Coronary artery (tissue), 2 donors: ENCODE data around the gene RCCD1.
"Not testable (repeated sequence)": the region's sequence is repeated elsewhere in the genome, so short reads cannot be mapped to it uniquely, and the experiment has no call there.

Source experiments
- DNase-seq: peaks from one replicate; pipeline ENCODE4 v3.0.0-alpha.2; 2017; ENCODE audit warnings: low spot score
- H3K27ac ChIP-seq, 2 donors: fragments of 200-600 bp; sonication (generic); one replicate each; pipeline ENCODE4 v1.5.1; 2016 to 2019
- H3K4me3 ChIP-seq: fragments of 200-600 bp; sonication (generic); 2 replicates; pipeline ENCODE4 v1.5.1; 2016; ENCODE audit warnings: mild to moderate bottlenecking, moderate library complexity
- TF ChIP-seq, protein P1 (sequence below): fragments of 200-600 bp; sonication (generic); IDR thresholded peaks from one replicate; pipeline ENCODE4 v1.5.1; 2019; ENCODE audit warnings: antibody characterized with exemption

Gene RCCD1

DNA sequence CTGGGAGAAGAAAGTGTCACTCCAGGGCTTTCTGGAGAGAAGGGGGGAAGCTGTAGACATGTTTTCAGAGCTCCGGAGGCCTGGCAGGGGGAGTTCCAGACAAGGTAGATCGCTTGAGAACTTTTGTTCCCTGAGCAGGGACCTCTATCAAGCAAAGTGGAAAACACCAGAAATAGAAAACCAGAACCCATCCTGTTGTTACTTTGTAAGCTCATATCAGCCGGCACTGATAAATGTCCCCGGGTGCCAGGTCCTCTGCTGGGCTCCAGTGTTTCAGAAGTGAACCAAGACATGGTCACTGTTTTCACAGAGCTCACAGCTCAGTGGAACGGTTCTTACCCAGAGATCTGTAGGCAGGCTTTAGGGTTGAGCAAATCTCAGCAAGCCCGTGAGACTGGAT lies 35.8 kb upstream of the RCCD1 start:
- TF ChIP-seq, protein P1, sequence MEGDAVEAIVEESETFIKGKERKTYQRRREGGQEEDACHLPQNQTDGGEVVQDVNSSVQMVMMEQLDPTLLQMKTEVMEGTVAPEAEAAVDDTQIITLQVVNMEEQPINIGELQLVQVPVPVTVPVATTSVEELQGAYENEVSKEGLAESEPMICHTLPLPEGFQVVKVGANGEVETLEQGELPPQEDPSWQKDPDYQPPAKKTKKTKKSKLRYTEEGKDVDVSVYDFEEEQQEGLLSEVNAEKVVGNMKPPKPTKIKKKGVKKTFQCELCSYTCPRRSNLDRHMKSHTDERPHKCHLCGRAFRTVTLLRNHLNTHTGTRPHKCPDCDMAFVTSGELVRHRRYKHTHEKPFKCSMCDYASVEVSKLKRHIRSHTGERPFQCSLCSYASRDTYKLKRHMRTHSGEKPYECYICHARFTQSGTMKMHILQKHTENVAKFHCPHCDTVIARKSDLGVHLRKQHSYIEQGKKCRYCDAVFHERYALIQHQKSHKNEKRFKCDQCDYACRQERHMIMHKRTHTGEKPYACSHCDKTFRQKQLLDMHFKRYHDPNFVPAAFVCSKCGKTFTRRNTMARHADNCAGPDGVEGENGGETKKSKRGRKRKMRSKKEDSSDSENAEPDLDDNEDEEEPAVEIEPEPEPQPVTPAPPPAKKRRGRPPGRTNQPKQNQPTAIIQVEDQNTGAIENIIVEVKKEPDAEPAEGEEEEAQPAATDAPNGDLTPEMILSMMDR, result no peak
- Histone ChIP-seq H3K27ac (no peak overlapping the region), H3K4me3 (no peak overlapping the region)
- no peak for DNase-seq

DNA sequence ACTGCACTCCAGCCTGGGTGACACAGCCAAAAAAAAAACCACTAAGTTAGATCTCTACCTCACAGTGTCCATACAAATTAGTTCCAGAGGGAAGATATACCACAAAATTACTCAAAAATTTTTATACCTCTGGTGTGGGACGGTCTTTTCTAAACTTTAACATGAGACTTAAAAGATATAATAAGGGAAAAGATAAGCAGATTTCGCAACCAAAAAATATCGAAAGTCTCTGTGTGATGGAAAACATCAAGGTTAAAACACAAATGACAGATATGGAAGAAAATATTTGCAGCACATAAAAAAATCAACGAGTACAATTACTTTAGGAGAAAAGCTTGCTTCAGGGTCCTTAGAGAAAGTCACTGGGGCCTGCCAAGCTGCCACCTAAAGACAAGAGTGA lies 32.8 kb upstream of the RCCD1 start:
- DNase-seq, result no peak
- TF ChIP-seq, protein P1, result no peak
- H3K4me3 ChIP-seq, result no peak overlapping the region
- no peak overlapping the region for H3K27ac ChIP-seq

DNA sequence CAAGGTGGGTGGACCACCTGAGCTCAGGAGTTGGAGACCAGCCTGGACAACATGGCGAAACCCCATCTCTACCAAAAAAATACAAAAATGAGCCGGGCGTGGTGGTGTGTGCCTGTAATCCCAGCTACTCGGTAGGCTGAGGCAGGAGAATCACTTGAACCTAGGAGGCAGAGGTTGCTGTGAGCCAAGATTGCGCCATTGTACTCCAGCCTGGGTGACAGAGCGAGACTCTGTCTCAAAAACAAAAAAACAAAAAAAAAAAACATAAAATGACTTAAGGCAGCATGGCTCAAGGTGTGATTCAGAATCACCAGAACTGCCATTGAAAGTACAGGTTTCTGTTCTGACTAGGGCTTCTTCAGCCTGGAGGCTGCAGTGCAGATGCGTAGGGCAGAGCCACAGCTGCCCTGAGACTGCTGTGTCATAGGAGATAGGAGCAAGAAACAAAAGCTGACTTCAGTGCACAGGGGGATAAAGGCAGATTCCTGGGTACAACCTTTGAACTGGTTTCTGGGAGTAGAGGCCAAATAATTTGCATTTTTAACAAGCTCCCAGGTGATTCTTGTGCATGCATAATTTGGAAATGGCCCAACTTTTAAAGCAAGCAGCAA lies 31.9 kb upstream of the RCCD1 start:
- DNase-seq, H3K27ac ChIP-seq, H3K4me3 ChIP-seq: not testable (repeated sequence)

DNA sequence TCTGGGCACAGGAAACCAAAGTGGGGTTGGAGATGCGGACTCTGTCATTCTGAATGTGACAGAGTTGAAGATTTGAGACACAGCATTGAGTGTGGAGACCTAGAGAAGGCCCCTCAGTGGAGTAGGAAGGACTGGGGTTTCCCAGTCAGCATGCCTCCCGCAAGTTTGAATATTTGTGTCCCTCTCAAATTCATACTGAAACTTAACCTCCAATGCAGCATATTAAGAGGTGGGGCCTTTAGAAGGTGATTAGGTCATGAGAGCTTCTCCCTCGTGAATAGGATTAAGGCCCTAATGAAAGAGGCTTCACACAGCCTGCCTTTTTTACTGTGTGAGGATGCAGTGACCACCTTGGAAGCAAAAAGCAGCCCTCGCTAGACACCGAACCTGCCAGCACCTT lies 30.3 kb upstream of the RCCD1 start:
- DNase-seq, result no peak
- Histone ChIP-seq H3K4me3 (no peak overlapping the region), H3K27ac (no peak overlapping the region)
- TF ChIP-seq, protein P1, result no peak

DNA sequence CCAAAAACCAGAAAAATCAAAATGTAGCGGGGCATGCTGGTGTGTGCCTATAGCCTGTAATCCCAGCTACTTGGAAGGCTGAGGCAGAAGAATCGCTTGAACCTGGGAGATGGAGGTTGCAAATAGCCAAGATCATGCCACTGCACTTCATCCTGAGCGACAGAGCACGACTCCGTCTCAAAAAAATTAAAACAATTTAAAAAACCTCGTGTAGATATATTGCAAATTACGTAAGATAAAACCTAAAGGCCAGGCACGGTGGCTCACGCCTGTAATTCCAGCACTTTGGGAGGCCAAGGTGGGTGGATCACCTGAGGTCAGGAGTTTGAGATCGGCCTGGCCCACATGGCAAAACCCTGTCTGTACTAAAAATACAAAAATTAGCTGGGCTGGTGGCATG lies 27.9 kb upstream of the RCCD1 start:
- not testable (repeated sequence) for DNase-seq, H3K4me3 ChIP-seq, H3K27ac ChIP-seq

DNA sequence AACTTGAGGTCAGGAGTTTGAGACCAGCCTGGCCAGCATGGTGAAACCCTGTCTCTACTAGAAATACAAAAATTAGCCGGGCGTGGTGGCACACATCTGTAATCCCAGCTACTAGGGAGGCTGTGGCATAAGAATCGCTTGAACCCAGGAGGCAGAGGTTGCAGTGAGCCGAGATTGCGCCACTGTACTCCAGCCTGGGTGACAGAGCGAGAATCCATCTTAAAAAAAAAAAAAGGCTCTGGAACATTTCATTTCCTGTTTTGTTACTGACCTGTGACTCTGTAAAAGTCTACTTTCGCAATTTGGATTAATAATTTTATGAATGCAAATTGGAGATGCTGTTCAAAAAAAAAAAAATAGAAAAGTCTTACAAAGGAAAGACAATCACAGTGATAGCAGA lies 26.6 kb upstream of the RCCD1 start:
- not testable (repeated sequence) for DNase-seq, H3K4me3 ChIP-seq, H3K27ac ChIP-seq

DNA sequence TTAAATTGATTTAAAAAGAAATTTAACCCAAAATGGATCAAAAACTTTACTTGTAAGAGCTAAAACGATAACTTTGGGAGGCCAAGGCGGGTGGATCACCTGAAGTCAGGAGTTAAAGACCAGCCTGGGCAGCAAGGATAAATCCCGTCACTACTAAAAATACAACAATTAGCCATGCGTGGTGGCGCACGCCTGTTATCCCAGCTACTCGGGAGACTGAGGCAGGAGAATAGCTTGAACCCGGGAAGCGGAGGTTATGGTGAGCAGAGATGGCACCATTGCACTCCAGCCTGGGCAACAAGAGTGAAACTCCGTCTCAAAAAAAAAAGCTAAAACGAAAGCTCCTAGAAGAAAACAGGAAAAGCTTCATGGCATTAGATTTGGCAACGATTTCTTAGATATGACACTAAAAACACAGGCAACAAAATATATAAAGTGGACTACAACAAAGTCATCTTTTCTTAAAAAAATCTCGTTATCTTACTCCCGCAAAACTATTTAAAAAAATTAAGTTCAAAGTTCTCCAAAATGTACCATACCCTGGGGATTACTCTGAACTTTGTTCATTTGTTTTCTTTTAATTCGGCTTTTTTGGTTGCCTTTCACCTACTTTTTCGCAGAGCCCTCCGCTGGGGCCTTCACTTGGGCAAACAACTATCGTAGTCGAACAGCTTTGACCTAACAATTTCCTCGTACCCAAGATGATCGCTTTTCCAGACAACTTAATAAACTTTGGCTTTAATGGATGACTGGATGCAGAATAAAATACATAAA lies 25.3 kb upstream of the RCCD1 start:
- peak overlapping the region; percentile 97 for H3K4me3 ChIP-seq
- TF ChIP-seq, protein P1, result no peak
- H3K27ac ChIP-seq, result peak overlapping the region; percentile 84 to 96
- no peak for DNase-seq

DNA sequence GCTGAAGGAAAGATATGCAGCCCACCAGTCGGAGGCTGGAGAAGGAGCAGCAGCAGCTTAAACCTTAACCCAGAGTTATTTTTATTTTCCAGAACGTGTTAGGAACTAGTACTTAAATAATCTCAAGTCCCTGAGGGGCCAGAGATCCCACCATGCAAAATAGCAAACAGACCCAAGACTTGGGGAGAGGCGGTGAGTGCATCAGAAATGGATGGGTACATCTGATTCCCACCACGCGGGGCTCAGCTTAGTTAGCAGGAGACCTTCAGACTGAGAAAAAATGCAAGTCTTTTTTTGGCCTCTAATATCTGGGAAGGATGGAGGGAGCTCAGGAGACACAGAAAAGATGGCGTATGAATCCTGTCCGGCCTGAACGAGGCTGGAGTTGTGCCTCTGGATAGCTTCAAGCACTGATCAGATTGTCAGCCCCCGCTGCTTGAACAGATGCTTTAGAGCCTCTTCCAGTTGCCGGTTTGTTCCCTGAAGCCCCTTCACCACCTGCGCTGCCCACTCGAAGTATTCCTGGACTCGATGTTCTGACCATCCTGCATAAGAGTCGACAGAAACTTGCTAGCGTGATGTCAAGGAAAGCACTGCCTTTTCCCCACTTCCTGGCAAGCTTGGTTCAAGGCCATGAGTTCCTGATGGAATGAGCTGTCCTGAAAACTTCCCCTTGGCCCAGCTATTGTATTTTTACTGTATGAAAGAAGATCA lies 23.7 kb upstream of the RCCD1 start:
- H3K4me3 ChIP-seq, result peak overlapping the region; percentile 97
- TF ChIP-seq, protein P1, result no peak
- DNase-seq, result no peak
- H3K27ac ChIP-seq, result peak overlapping the region; percentile 84 to 96
